ENCODE data around the gene RAB26.
"Not testable (repeated sequence)": the region's sequence is repeated elsewhere in the genome, so short reads cannot be mapped to it uniquely, and the experiment has no call there.

- TF ChIP-seq, protein P1, sequence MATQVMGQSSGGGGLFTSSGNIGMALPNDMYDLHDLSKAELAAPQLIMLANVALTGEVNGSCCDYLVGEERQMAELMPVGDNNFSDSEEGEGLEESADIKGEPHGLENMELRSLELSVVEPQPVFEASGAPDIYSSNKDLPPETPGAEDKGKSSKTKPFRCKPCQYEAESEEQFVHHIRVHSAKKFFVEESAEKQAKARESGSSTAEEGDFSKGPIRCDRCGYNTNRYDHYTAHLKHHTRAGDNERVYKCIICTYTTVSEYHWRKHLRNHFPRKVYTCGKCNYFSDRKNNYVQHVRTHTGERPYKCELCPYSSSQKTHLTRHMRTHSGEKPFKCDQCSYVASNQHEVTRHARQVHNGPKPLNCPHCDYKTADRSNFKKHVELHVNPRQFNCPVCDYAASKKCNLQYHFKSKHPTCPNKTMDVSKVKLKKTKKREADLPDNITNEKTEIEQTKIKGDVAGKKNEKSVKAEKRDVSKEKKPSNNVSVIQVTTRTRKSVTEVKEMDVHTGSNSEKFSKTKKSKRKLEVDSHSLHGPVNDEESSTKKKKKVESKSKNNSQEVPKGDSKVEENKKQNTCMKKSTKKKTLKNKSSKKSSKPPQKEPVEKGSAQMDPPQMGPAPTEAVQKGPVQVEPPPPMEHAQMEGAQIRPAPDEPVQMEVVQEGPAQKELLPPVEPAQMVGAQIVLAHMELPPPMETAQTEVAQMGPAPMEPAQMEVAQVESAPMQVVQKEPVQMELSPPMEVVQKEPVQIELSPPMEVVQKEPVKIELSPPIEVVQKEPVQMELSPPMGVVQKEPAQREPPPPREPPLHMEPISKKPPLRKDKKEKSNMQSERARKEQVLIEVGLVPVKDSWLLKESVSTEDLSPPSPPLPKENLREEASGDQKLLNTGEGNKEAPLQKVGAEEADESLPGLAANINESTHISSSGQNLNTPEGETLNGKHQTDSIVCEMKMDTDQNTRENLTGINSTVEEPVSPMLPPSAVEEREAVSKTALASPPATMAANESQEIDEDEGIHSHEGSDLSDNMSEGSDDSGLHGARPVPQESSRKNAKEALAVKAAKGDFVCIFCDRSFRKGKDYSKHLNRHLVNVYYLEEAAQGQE (IDR thresholded peaks at IDR 0.05): not testable (repeated sequence)
- TF ChIP-seq CTCF (IDR thresholded peaks at IDR 0.05; ENCODE audit: low read depth, low read length, missing input control); TAF1 (conservative IDR thresholded peaks at IDR 0.05): not testable (repeated sequence)
Measured at GRCh38 chr16:2125609-2126008, 22.8 kb upstream of the RAB26 start.

Data from liver (tissue), 3 donors.